ENCODE results near the gene NHSL2. TPM values are rescaled to one million over a fixed set of nuclear protein-coding genes. Genes with fewer than 3 reads are reported as not detected.

Gene NHSL2
- total and polyA plus RNA-seq, 2 experiments from 2014 or later: 4.7 to 9.5 TPM

DNA sequence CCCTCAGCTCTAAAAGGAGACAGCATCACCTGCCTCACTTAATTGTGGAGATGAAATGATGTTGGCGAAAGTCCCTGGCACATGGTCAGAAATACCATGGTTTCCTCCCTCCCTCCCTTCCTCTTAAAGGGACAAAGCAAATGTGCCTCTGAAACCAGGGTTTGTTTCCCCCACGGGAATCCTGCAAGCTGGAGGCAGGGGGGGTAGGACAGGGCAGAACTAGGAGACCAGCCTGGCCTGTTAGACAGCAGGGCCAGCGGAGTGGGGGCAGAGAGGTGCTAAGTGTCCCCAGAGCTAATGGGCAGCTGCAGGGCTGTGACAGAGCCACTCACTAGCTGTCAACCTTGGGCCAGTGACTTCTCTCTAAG lies 215.4 kb downstream of the NHSL2 start (continued):
- TF ChIP-seq ZNF462 (CRISPR knock-in tag; IDR thresholded peaks at IDR 0.05) (no peak), REST (IDR thresholded peaks at IDR 0.05; ENCODE audit: unreplicated experiment) (no peak), JUNB (IDR thresholded peaks at IDR 0.05; ENCODE audit: unreplicated experiment) (no peak), NANOG (IDR thresholded peaks at IDR 0.05; ENCODE audit: borderline replicate concordance) (no peak)
- TF ChIP-seq, protein P1, sequence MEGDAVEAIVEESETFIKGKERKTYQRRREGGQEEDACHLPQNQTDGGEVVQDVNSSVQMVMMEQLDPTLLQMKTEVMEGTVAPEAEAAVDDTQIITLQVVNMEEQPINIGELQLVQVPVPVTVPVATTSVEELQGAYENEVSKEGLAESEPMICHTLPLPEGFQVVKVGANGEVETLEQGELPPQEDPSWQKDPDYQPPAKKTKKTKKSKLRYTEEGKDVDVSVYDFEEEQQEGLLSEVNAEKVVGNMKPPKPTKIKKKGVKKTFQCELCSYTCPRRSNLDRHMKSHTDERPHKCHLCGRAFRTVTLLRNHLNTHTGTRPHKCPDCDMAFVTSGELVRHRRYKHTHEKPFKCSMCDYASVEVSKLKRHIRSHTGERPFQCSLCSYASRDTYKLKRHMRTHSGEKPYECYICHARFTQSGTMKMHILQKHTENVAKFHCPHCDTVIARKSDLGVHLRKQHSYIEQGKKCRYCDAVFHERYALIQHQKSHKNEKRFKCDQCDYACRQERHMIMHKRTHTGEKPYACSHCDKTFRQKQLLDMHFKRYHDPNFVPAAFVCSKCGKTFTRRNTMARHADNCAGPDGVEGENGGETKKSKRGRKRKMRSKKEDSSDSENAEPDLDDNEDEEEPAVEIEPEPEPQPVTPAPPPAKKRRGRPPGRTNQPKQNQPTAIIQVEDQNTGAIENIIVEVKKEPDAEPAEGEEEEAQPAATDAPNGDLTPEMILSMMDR (conservative IDR thresholded peaks at IDR 0.05; ENCODE audit: low read depth in 2 of 2): no peak

Data from GM23338 (cell line).